IMR-90 (cell line): ENCODE results near the gene SDHB.

ENCODE experiments used
- BHLHE40 ChIP-seq: fragments of 150-350 bp; IDR thresholded peaks from 2 replicates; pipeline ENCODE4 v1.6.1; 2016; ENCODE audit warnings: mild to moderate bottlenecking, low read depth, low read length
- CTCF ChIP-seq: conservative IDR thresholded peaks from 2 replicates; pipeline ENCODE4 v1.5.1; 2012; ENCODE audit warnings: mild to moderate bottlenecking, low read depth, low read length, improper control_type of control experiment
- FOS ChIP-seq: fragments of 150-350 bp; IDR thresholded peaks from 2 replicates; pipeline ENCODE4 v1.6.1; 2016; ENCODE audit warnings: low read depth, low read length
- MAFK ChIP-seq: IDR thresholded peaks from 2 replicates; pipeline ENCODE4 v1.6.1; 2012; ENCODE audit warnings: low read depth, low read length, improper control_type of control experiment
- RAD21 ChIP-seq: IDR thresholded peaks from 2 replicates; pipeline ENCODE4 v1.6.1; 2012; ENCODE audit warnings: low read length, improper control_type of control experiment

DNA sequence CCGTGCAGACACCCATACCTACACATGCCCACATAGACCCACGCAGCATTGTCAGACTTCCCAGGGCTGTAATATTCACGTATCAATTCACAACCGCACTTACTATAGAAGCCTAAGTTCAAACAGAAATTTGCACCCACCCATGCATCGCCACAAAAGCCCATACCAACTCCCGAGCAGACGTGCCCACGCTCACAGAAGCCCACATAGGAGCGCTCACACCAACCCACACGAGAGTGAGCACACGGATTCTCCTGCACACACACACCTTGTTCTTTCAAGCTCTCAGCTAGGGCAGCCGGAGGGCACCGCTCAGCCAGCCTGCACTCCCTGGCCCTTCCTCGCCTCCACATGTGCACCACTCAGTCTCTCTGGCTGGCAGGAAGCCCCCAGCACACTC is 78.0 kb downstream of the SDHB start:
- TF ChIP-seq MAFK (no peak), CTCF (no peak), BHLHE40 (no peak), RAD21 (no peak), FOS (no peak)
